HL-60/S4 treated with phorbol 12-myristate 13-acetate at 8.2 ng/mL for 4 days and 3 days (cell line): ENCODE data around the gene PON2.
"Not testable (repeated sequence)": the region's sequence is repeated elsewhere in the genome, so short reads cannot be mapped to it uniquely, and the experiment has no call there.

Experiments
- in situ Hi-C: fragments of 300-500 bp; cut with MboI; formaldehyde crosslinking; loops from 2 replicates; pipeline ENCODE4 v1.15.0; 2022; ENCODE audit warnings: low sequenced_read_pairs

Gene PON2

DNA sequence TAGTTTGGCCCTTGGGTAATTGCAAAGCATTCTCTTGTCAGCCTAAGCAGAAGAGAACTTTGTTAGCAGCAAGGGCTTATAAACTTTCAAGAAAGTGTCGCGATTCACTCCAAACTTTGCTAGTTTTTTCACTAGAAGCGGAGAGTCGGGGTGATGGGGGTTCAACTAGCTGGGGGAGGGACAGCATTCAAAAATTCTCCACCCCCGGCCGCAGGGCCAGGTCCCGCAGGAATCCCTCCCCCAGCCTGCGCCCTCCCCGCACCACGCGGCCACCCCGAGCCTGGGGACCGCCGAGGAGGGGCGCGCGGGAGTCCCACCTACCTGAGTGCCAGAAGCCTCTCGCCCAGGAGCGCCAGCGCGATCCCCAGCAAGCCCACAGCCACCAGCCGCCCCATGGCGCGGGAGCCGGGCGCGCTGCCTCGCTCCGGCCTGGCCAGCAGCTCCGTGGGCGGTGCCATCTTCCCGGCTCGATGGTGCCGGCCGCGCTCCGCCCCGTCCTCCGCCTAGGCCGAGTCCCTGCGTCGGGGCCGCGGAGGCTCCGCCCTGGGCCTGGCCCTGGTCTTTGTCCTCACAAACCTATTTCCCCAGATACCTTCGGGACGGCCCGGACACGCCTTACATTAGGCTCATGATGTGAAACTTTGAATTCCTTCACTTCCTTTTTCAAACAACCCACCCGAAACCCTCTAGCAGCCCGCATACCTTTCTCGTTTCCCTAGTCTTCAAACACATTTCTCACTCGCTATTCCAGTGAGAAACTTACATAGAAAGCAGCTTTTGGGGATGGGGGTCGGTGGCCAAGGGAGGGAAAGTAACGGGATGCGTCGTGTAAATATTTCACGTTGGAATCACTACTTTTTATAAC lies at the start of gene PON2:
Gene PON2 (minus strand): TSS at position 472 of the 865 bp plus-strand sequence. CDS start 77 bp downstream, at position 395.
- in situ Hi-C loops, result no loop called here

DNA sequence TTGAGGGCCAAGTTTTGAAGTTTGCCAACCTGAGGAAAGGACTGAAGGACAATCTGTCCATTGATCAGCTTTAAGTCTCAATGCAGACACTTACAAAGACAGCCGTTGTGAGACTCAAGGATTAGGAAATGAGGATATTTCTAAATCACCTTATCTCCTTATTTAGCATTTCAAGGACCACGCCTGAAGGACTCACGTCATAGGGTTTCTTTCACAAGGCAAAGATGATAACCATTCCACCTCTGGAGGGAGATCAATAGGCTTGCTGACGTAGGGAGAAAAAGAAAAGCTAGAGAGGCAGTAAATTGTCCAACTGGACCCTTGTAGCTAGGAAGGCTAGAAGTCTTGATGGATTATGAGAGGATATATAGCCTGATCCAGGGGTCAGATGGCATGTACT lies 47.6 kb upstream of the PON2 start:
- in situ Hi-C loops, result no loop called here

DNA sequence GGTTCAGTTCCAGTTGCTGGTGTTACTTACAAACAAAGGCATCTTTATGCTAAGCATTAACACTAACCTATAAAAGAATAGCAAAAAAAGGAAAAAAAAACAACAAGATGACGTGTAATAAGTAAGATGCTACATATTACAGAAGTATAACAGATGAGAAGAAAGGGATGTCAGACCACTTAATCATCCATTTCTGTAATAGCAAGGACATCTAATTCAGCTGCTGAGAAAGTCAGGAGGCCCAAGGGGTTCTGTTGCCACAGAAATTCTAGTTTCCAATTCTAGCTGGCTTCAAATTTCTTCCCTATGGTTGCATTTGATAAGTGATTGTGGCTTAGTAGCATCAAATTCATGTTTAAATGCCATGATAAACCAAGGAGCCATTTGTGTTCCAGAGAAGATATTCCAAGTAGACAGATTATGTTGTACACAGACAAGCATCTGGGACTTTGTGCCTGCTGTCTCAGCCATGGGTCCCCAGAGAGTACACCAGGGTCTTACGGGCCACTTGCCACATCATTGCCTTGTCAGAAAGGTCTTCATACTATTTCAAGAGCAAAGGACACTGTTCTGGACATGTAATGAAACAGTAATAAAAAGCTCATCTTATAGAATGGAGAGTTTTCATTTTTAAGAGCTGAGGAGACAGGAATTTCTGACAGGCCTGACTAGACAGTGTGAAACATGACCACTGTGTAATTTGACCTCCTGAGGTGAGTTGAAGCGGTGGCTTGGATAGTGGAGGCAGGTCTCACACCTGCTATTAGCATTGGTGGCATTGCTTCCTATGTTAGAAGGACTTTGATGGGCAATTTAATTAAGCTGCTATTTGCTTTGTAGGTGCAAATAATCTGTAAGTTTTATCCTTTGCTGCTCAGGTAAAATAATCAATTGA lies 46.7 kb upstream of the PON2 start:
- in situ Hi-C loops, result no loop called here

DNA sequence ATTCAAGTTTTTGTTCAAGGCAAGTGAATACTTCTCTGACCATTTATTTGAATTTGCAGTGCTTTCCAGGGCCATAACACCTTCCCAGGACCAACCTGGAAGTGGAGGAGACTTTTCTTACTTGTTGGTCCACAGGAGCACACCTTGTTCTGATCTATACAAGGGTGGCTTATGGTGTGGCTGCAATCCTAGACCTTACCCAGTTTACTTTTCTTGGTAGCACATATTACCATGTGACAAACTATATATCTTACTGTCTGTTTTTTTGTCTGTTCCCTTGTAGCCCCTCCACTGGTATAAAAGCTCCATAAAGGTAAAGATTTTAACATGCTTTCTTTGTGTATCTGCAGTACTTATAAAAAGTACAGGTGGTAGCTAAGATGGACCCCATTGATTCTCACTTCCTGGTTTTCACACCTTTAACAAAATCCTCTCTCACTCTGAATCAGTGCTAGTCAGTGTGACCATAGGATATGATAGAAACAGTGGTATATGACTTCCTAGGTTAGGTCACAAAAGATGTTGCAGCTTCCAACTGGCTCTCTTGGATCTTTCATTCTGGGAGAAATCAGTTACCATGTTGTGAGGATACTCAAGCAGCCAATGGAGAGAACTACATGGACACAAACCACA lies 45.3 kb upstream of the PON2 start:
- in situ Hi-C loops, result no loop called here

DNA sequence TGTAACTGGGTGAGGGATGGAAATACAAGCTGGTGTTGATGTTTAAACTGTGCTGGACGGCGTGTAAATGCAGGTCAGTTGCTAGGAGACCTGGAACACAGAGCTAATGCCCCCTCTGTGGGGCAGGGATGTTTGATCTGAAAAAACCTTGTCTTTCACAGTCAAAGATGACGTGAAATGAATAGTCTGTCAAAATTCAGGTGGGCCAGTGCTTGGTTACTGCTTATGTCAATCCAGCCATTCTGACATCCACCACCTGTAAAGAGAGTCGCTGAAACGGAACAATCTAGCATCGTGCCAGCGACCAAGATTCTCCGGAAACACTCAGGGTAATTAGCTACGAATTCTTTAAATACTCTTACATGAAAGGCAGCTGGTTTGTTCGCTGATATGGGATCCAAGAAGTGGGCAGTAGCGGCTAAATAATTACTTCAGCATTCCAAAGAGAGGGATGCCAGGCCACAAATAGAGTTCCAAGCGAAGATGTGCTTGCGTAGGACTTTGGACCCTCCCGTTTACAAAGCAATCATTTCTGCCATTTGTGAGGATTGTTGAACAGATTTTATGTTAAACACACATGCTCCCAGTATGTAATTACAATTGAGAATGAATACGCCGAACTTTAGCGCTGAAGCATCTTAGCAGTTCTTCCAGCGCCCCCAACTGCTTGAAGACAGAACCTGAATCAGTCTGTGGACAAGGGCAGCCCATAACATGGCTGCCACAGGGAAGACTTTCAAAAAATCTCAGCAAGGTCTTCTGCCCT lies 43.6 kb upstream of the PON2 start:
- in situ Hi-C loops, result no loop called here

DNA sequence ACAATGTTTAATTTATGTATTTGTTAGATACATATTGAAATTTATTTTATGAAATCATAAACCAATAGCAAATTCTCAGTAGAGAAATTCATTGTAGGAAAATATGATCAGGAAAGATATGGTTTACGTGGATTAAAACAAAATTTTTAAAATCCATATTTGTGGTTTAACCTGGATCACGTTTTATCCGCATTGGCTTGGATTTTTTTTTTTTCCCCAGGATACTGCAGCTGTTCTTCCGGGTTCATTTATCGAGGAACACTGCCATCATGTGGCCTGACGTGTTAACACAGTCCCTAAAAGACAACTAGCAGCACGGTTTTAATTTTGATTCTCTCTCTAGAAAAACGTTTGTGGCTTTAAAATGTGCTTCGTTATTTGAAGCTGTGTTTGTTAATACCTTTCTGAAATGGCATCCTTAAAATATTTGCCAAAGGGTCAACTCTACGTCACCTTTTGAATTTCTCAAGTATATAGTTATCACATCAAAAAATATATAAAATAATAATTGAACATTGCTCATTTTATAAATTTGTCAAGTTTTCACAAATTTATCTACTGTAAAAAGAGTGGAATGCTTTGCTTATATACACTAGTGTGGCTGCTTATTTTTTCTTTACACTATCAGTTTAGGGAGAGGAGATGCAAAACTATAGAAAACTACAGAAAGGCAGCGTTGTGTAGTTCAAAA lies 42.2 kb upstream of the PON2 start:
- in situ Hi-C loops, result no loop called here

DNA sequence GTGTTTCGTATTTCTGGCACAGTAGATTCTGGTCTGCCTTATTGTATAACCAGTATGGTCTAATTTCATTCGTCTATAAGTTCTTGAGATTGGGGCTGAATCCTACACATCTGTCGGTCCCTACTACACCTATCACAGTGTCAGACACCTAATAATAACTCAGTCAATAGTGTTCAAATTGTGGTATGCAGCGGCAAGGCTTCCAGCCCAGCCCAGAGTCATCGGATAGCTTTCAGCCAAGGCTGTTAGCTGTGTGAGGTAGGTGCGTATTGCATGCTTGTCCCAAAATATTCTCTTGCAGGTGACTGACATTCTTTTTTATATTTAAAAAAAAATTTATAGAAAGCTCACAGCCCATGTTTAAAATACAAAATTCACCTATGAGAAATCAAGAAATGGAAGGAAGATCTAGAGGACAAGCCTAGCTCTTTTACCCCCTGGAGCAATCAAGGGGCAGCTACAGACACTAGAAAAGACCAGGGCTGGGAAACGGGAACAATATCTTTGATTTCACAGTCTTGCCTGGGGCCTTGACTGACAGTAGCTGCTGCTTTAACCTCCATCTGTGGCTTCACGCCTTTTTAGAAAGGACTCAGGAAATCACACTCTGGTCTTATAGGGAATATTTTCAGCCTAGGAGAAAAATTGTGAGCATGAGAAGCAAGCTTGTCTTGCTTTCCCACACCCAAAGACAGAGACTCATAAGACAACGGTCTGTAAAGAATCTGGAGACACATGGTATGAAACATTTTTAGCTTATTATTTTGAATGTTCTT lies 41.4 kb upstream of the PON2 start:
- in situ Hi-C loops, result no loop called here

DNA sequence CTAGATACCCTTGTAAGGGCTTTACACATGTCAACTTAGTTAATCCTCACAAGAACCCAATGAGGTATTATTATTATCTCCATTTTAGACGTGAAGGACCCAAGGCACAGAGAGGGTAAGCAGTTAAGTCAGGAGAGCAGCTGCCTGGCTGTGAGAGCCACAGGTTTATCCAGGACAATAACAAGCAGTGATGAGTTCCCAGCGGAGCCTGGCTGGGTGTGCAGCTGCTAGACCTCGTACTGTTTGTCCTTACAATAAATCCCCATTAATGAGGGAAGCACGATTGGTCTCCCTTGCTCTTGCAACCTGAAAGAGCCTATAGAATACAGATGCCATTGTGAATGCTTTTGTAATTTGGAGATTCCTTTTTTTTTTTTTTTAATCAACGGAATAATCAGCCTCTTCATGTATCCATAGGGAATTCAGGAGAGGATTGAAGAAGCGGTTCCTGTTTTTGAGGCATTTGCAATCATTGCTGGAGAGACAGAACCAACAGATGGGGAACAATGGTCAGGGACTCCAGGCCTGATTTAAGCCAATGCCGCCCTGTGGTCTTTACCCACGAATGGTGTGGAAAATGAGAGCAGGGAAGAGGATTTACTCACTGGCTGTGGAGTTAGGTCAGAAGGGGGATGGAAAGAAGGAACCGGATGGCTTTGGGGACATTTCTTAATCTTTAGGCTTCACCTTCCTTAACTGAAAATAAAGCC lies 38.6 kb upstream of the PON2 start:
- in situ Hi-C loops, result no loop called here

DNA sequence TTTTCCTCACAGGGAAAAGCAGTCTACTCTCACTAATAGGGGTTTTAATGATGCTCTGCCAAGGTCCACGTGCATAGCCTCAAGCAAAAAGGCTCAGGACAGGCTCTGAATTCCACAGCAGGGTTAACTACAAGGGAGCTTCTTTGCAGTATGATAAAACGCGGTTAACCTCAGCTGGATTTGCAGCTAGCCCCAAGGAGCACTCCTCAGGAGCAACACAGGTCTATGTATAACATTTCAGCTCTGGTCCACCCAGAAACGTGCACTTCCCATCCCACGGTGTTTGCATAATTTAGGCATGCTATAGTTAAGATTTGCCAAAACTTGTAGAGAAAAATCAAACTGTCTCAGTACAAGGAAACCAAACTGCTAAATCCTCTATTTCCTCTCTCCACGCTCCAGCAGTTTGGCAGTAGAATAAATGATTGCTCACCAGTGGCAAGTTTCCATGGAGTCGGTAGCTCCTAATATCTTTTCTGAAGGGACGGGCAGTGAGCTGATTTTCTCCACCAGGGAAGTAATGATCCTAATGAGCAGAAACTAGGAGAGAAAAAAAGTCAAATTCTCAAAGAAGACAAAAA lies 37.8 kb upstream of the PON2 start:
- in situ Hi-C loops, result no loop called here

DNA sequence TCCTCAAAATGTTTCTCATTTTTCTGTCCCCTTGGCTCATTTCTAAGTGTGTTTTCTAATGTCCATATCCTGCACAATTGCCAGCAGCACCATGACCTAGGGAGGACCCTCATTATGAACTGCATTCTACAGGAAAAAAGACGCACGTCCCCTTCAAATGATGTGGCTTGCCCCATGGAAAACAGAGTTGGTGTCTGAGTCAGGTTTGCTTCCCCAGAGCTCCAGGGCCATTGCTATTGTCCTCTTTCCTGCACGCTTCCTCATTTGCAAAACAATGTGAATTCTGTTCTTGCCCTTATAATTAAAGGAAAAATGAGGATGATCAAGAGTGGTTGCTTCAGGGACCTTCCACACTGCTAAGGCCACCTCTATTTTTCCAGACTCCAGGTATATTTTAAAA lies 36.2 kb upstream of the PON2 start:
- in situ Hi-C loops, result no loop called here

DNA sequence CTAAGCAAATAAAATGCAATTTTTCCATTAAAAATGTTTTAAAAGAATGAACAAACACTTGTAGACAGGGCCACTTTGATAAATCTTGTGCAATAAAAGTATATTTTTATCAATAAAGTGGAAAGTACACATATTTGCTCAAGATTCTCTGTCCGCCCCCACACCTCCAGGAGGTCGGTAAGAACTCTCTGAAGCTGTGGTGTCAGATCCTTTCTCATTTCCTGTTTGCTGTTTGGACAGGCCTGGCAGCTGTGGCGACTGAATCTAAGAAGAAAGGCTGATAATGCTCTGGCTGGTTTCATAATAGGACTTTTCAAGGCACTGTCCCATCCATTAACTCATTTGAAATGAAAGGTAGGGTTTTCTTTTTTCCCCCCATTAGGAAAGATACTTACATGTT lies 35.6 kb upstream of the PON2 start:
- in situ Hi-C loops, result no loop called here

DNA sequence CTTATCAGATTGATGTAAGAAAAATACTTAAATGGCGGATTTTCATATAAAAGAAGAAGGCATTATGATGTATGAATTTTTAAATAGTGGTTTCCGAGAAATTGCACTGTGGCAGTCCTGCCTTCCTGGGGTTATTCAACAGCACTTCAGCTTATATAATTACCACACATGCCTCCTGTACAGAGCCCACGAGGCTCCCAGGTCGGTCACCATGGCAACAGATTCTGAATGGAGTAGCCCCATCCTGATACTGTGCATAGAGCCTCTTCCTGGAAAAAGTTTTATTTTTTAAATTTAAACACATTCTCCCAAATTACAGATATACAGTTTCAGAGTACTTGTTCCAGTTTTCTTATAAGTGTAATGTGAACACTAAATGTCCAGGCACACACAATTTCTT lies 35.0 kb upstream of the PON2 start:
- in situ Hi-C loops, result no loop called here

DNA sequence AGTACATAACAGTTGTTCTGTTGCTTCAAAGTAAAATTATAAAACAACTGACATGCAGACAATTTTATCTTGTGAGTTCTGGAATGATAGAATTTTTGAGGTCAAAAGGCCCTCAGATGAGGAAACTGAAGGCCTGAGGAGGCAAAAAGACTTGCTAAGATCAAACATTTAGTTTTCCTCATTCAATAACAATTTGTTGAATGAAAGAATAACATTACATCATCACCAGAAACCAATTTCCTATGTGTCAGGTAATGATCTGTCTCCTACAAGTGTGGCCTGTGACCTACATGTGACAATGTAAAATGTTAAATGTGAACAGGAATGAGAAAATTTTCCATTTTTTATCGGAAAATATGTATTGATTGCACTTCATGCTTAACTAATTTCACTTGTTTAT lies 34.4 kb upstream of the PON2 start:
- in situ Hi-C loops, result no loop called here

DNA sequence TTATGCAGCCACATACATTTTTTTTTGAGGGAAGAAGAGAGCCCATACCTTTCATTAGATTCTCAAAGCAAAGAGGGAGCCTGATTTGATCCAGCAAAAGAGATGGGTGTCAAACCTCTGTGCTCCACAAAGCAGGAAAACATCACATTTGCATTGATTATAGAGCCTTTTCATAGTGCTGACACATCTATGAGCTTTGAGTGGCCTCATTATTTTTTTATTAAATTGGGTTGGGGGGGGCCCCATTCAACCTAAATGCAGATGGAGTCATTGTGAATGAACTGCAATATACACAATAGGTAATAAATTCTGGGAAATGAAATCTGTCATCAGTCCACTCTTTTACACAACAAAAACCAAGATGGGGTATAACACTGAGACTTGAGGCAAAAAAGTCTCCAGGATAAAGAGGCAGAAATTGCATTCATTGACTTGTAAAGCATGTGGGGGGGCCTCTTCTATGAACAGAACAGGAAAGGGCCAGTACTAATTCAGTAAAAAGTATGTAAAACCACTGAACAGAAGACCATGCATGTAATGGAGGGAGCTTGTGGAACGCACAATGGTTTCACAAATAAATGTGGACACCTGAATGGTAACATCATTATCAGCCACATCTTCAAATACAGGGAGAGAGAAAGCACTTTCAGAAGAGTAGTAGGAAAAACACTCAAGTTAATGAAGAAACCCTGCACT lies 33.2 kb upstream of the PON2 start:
- in situ Hi-C loops, result no loop called here

DNA sequence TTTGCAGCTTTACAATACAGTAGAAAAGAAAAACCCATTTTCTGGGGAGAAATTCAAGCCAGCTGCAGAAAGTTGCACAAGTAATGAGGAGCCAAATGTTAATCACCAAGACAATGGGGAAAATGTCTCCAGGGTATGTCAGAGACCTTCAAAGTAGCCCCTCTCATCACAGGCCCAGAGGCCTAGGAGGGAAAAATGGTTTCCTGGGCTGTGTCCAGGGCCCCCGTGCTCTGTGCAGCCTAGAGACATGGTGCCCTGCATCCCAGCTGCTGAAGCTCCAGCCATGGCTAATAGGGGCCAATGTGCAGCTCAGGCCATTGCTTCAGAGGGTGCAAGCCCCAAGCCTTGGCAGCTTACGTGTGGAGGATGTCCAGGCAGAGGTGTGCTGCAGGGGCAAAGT lies 25.8 kb upstream of the PON2 start:
- in situ Hi-C loops, result not testable (repeated sequence)

DNA sequence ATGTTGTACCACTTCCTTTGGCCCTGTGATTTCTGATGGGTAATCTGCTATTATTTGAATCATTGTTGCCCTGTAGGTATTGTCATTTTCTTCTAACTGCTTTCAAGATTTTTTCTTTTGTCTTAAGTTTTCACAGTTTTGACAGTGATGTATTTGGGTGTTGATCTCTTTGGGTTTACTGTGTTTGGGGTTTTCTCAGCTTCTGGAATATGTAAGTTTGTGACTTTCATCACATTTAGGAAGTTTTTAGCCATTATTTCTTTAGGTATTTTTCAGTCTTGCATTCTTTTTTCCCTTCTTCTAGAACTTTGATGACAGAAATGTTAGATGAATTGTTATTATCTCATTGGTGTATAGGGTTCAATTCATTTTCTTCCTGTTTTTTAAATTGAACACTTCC lies 23.1 kb upstream of the PON2 start:
- in situ Hi-C loops, result no loop called here

DNA sequence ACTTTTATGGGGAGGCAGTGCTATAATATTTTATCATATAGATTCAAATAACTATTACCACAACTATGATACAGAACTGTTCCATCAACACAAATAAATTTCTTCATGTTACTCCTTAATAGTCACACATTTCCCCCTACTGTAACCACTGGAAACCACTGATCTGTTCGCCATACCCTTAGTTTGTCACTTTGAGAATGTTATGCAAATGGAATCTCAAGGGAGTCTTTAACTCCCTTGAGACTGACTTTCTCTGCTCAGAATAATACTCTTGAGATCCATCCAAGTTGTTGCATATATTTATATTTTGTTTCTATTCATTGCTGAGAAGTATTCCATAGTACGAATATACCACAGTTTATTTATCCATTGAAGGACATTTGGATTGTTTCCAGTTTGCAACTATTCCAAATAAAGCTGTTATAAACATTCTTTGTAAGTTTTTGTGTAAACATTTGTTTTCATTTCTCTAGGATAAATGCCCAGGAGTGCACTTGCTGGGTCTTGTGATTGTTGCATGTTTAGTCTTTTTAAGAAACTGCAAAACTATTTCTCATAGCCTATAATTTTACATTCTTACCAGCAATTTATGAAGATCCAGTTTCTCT lies 19.7 kb upstream of the PON2 start:
- in situ Hi-C loops, result no loop called here
